ENCODE data around the gene GTF3C1.

GTF3C1 gene

DNA sequence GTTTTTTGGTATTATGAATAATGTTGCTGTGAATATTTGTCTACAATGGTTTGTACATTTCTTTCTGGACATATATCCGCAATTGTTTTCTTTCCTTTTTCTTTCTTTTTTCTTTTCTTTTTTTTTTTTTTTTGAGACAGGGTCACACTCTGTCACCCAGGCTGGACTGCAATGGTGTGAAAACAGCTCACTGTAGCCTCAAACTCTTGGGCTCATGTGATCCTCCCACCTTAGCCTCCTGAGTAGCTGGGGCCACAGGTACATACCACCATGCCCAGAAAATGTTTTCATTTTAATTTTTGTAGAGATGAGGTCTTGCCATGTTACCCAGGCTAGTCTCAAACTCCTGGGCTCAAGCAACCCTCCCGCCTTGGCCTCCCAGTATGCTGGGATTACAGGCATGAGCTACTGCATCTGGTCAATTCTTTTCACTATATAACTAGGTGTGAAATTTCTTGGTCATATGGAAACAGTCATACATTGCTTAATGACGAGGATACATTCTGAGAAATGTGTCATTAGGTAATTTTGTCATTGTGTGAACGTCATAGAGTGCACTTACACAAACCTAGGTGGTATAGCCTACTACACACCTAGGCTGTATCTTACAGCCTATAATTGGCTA is 132.6 kb downstream of the GTF3C1 start:
- DNase-seq, result no peak

DNA sequence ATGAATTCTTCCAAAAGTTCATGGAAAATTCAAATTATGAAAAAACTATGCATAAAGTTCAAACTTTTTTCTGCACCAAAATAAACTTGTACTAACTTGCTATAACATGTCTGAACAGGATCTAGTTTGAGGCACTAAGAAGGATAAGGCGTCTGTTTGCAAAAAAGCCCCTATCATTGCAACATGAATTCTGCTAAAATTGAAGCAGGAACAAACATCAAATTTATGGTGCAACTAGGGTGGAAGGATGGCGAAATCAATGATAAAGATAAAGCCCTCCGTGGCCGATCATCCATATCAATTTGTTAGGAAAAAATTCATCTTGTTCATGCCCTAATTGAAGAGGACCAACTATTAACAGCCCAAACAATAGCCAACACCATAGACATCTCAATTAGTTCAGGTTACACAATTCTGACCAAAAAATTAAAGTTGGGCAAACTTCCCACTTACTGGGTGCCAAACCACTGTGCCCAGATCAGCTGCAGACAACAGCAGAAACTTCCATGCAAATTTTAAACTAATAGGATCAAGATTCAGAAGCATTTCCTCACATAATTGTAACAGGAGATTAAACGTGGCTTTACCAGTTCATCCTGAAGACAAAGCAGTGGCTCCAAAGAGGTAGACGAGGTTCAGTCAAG is 134.8 kb downstream of the GTF3C1 start:
- no peak for DNase-seq

DNA sequence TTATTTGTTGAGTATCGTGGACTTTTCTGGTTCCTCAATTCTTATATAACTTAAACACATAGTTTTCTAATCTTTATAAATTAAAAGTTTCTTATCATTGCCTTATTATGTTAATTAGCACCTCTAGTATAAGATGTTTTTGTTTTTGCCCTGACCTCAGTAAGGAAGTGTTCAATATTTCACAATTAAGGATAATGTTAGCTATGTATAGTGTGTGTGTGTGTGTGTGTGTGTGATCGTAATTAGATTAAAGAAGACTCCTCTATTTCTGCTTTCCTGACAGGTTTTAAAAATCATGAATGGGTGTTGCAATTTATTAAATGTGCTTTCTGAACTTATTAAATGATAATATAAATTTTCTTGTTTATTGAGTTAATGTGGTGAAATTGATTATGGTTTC is 135.8 kb downstream of the GTF3C1 start:
- DNase-seq, result no peak

DNA sequence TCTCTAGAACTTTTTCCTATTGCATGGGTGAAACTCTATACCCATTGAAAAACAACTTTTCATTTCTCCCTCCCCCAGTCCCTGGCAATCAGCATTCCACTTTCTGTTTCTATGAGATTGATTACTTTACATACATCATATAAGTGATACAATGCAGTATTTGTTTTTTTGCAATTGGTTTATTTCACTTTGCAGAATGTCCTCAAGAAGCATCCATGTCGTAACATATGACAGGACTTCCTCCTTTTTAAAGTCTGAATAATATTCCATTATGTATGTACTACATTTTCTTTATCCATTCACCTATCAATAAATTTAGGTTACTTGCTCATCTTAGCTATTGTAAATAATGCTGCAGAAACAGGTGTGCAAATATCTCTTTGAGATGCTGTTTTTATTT is 139.0 kb downstream of the GTF3C1 start:
- DNase-seq, result no peak
